ENCODE data around the gene WWC1. TPM values are rescaled to one million over a fixed set of nuclear protein-coding genes. Genes with fewer than 3 reads are reported as not detected.

WWC1 gene
- total RNA-seq, 1 experiment from 2014 or later: 52.6 TPM

DNA sequence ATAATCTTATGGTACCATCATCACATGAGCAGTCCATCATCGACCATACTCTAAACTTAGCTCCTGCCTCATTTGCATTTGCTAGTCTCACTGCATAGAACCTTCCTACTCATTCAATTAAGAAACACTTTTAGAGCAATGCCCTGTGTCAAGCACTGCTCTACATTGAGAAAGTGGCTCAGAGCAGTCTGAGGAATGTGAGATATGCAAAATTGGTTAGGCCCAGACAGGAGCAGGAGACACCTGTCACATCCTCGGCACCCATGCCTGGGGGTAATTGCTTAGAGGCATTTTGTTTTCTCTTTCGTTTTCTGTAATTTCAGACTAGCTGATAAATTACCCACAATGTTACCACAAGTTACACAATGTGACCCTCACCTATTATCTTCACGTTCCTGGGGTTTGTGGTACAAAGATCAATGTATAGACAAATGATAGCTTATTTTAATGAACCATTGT is 189.9 kb downstream of the WWC1 start:
- Histone ChIP-seq H3K4me1 (ENCODE audit: control insufficient read depth in 1 of 2, insufficient read depth in 2 of 2, low read length in 2 of 2) (peaks cover 0 to 4% of the 10 kb centered on the region in 2 experiments; a peak in 2 of 4 replicates), H4K20me1 (ENCODE audit: insufficient read depth) (no peaks in the 10 kb centered on the region), H3K9me3 (ENCODE audit: control insufficient read depth in 1 of 2, insufficient read depth in 1 of 2, low read depth in 1 of 2, low read length in 2 of 2) (no peaks in the 10 kb centered on the region), H3K27ac (ENCODE audit: low read depth, low read length) (no peak overlapping the region), H3K9ac (ENCODE audit: low read length) (no peak overlapping the region), H3K9me2 (ENCODE audit: insufficient read depth) (no peaks in the 10 kb centered on the region), H3K36me3 (ENCODE audit: control insufficient read depth in 1 of 2, insufficient read depth in 2 of 2, low read length in 2 of 2) (no peaks in the 10 kb centered on the region), H2AFZ (ENCODE audit: low read depth, low read length, poor library complexity, severe bottlenecking) (no peak overlapping the region), H3K4me2 (ENCODE audit: low read length) (no peak overlapping the region), H3K79me2 (ENCODE audit: insufficient read depth, low read length) (peaks cover 1% of the 10 kb centered on the region), H3K4me3 (replicated peaks in 1 of 2; ENCODE audit: low read depth in 1 of 2, low read length in 2 of 2) (no peak overlapping the region), H3K27me3 (ENCODE audit: insufficient read depth, low read length) (no peaks in the 10 kb centered on the region)
- BruUV-seq (replicated peaks): no TSS peak
- TF ChIP-seq, protein P1, sequence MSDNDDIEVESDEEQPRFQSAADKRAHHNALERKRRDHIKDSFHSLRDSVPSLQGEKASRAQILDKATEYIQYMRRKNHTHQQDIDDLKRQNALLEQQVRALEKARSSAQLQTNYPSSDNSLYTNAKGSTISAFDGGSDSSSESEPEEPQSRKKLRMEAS (IDR thresholded peaks at IDR 0.05): no peak
- TF ChIP-seq ZFX (IDR thresholded peaks at IDR 0.05): no peak
- TF ChIP-seq, protein P2, sequence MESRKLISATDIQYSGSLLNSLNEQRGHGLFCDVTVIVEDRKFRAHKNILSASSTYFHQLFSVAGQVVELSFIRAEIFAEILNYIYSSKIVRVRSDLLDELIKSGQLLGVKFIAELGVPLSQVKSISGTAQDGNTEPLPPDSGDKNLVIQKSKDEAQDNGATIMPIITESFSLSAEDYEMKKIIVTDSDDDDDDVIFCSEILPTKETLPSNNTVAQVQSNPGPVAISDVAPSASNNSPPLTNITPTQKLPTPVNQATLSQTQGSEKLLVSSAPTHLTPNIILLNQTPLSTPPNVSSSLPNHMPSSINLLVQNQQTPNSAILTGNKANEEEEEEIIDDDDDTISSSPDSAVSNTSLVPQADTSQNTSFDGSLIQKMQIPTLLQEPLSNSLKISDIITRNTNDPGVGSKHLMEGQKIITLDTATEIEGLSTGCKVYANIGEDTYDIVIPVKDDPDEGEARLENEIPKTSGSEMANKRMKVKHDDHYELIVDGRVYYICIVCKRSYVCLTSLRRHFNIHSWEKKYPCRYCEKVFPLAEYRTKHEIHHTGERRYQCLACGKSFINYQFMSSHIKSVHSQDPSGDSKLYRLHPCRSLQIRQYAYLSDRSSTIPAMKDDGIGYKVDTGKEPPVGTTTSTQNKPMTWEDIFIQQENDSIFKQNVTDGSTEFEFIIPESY (IDR thresholded peaks at IDR 0.05; ENCODE audit: extremely low read depth, insufficient replicate concordance, low read length): no peak
- TF ChIP-seq, protein P3, sequence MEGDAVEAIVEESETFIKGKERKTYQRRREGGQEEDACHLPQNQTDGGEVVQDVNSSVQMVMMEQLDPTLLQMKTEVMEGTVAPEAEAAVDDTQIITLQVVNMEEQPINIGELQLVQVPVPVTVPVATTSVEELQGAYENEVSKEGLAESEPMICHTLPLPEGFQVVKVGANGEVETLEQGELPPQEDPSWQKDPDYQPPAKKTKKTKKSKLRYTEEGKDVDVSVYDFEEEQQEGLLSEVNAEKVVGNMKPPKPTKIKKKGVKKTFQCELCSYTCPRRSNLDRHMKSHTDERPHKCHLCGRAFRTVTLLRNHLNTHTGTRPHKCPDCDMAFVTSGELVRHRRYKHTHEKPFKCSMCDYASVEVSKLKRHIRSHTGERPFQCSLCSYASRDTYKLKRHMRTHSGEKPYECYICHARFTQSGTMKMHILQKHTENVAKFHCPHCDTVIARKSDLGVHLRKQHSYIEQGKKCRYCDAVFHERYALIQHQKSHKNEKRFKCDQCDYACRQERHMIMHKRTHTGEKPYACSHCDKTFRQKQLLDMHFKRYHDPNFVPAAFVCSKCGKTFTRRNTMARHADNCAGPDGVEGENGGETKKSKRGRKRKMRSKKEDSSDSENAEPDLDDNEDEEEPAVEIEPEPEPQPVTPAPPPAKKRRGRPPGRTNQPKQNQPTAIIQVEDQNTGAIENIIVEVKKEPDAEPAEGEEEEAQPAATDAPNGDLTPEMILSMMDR (IDR thresholded peaks at IDR 0.05 in 2 of 3, conservative IDR thresholded peaks at IDR 0.05 in 1 of 3; ENCODE audit: borderline replicate concordance in 1 of 3, insufficient read depth in 1 of 3, low read depth in 2 of 3, low read length in 2 of 3): no peak
- TF ChIP-seq RAD21 (IDR thresholded peaks at IDR 0.05; ENCODE audit: low read depth): no peak
- no peak for TF ChIP-seq SIN3A (IDR thresholded peaks at IDR 0.05; ENCODE audit: low read depth)
- TF ChIP-seq POLR2A (IDR thresholded peaks at IDR 0.05; ENCODE audit: borderline replicate concordance, extremely low read depth, insufficient read depth, insufficient read length): no peak
- TF ChIP-seq FOSL1 (IDR thresholded peaks at IDR 0.05; ENCODE audit: low read depth): no peak
- DNase-seq (ENCODE audit: low read depth, low spot score) (no peak), ATAC-seq (no peak)
- ChIA-PET POLR2A (no interaction called here), CTCF (no interaction called here), RAD21 (ENCODE audit: low non-redundant PET in 1 of 2, low total read pairs in 2 of 2, uncharacterized antibody in 2 of 2, unreplicated experiment in 2 of 2) (no interaction called here)
- intact Hi-C loops (cut with micrococcal nuclease): no loop called here
